HG03571 (cell line): ENCODE data around the gene RAD51.

Source experiments
- ATAC-seq: cut with Tn5 transposase; IDR thresholded peaks from one replicate; pipeline ENCODE4 v1.9.1; 2021; ENCODE audit not compliant: unreplicated experiment

The RAD51 gene

GRCh38 chr15:40762919-40763800, 68.2 kb downstream of the RAD51 start:
- ATAC-seq, result no peak

GRCh38 chr15:40763801-40764628, 69.0 kb downstream of the RAD51 start, which contains the start of gene GCHFR:
GCHFR (plus strand) TSS chr15:40764068; CDS start chr15:40764181, 113 bp downstream.
- peak; percentile 42 for ATAC-seq

- ATAC-seq, result no peak
Observed at GRCh38 chr15:40764629-40765103, 69.7 kb downstream of the RAD51 start.

GRCh38 chr15:40766194-40766815, 71.3 kb downstream of the RAD51 start:
- no peak for ATAC-seq

GRCh38 chr15:40766906-40767837, 72.2 kb downstream of the RAD51 start:
- ATAC-seq, result no peak

- no peak for ATAC-seq
Observed at GRCh38 chr15:40767838-40768500, 73.0 kb downstream of the RAD51 start.

GRCh38 chr15:40768521-40769273, 73.7 kb downstream of the RAD51 start:
- no peak for ATAC-seq

- ATAC-seq, result peak; percentile 46
Observed at GRCh38 chr15:40769274-40770146, 74.5 kb downstream of the RAD51 start, which contains the start of gene C15orf62. C15orf62 (plus strand) TSS chr15:40769980; CDS start chr15:40770496, 516 bp downstream.

- ATAC-seq, result no peak
Observed at GRCh38 chr15:40770147-40770721, 75.3 kb downstream of the RAD51 start.

GRCh38 chr15:40771242-40771641, 76.3 kb downstream of the RAD51 start:
- ATAC-seq, result no peak

GRCh38 chr15:40772014-40772413, 77.0 kb downstream of the RAD51 start:
- ATAC-seq, result no peak

GRCh38 chr15:40773496-40773895, 78.5 kb downstream of the RAD51 start:
- ATAC-seq, result no peak

- no peak for ATAC-seq
Observed at GRCh38 chr15:40773902-40774301, 78.9 kb downstream of the RAD51 start.

GRCh38 chr15:40775007-40775406, 80.0 kb downstream of the RAD51 start:
- no peak for ATAC-seq

GRCh38 chr15:40775740-40776536, 81.0 kb downstream of the RAD51 start:
- ATAC-seq, result no peak

GRCh38 chr15:40776537-40777141, 81.7 kb downstream of the RAD51 start:
- no peak for ATAC-seq
